Femur (tissue), 1 donor: ENCODE data around the gene SNRNP40.
A peak's percentile ranks its signal among the peaks of the same experiment; 100 is the strongest.
"Not testable (repeated sequence)": the region's sequence is repeated elsewhere in the genome, so short reads cannot be mapped to it uniquely, and the experiment has no call there.

Experiments
- DNase-seq: peaks from one replicate; pipeline ENCODE4 v3.0.0-alpha.2; 2017

Gene SNRNP40

DNA sequence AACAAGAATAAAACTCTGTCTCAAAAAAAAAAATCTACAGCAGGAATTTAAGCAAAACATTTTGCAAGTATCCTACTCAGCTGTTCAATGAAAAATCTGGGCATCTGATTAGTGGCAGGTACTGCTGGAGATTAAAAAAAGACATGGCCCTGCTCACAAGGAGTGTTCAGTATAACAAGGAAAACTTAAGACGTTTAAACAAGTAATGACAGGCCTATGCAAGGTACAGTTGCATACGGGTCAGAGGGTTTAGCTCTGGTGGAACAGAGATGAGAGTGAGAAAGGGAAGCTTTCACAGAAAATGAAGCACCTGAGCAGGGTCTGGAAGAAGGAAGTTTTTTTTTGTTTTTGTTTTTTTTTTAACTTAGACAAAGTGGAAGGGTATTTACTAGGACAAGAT, 23.0 kb downstream of the SNRNP40 start:
- no peak for DNase-seq

DNA sequence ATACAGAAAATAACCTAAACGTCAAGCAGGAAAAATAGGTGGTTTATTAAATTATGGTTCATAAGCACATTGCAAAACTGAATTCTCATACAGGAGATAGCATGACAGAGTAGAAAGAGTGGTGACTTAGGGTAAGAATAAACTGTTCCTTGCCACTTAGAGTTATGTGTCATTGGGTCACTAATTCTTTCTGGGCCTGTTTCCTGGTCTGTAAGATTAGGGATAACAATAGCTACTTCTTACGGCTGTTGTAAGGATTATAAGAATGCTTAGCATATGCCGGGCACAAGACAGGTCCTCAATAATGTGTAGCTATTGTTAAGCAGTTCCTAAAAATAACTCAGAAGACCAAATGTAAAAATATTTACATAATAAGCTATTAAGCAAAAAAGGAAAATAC, 24.2 kb downstream of the SNRNP40 start:
- no peak for DNase-seq

DNA sequence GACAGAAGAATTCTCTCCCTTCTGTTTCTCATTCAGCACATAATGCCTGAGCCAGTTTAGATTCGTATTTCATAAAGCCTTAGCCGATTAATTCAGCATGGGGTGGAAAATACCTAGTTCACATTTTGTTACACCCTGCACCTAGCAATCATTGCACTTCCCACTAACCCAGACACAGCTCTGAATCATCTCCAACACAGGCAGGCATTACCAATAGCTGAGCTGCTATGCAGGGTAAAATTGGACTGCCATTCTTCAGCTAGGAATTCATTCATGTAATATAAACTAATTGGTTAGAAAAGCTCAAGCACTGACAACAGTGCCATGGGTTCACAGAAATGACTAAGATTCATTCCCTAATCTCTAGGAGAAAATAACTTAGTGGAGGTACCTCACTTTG, 30.0 kb downstream of the SNRNP40 start:
- DNase-seq, result no peak

DNA sequence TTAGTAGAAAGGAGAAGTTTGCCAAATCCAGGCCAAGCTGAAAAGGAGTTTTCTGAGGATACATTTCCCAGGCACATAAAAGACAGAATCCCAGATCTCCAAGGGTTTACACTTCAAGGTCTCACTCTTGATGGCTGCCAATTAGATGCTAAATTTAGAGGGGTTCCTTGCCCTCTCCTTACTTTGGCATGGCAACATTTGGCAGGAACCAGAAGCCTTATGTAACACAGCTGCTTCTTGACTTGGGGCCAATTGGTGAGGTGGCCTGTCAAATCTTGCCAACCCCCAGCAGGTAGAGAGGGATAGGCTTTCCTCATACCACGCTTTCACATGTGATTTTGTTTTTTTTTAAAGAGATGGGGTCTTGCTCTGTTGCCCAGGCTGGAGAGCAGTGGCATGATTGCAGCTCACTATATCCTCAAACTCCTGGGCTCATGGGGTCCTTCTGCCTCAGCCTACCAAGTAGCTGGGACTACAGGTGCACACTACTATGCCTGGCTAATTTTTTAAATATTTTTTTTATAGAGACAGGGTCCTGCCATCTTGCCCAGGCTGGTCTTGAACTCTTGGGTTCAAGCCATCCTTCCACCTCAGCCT, 31.7 kb downstream of the SNRNP40 start:
- DNase-seq, result no peak

DNA sequence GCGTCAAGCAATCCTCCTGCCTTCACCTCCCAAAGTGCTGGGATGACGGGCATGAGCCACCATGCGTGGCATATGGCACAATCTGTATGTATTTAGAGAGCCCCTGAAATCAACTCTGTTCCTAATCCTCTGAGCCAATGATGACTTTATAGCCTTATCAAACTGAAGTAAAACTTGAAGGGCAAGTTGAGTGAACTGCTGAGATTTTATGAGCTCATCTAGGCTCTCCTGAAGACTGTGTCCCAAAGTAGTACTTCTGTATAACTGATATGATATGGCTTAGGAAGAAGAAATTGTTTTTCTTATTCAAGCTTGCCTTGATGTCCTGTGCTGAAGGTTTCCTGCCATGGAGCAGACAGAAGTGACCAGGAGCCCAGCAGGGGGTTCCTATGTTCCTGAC, 33.2 kb downstream of the SNRNP40 start:
- no peak for DNase-seq

GRCh38 chr1:31262393-31262792, 34.2 kb downstream of the SNRNP40 start:
- DNase-seq, result not testable (repeated sequence)

DNA sequence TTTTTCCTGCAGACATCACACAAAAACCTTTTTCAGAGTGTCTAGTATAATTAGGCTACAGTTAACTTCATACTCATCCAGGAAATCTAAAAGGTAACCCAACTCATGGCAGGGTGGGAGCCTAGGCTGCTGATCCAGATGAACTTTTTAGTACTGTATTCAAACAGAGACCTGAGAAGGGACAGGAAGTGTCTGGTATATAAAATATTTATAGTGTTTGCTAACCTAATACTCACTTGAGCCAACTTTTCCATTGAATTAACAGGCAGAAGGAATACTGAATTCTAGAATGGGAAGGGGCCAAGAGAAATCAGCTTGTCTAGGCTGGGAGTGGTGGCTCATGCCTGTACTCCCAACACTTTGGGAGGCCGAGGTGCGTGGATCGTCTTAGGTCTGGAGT, 34.7 kb downstream of the SNRNP40 start:
- no peak for DNase-seq

- no peak for DNase-seq
These were observed 36.8 kb downstream of the SNRNP40 start for GRCh38 chr1:31259746-31260145.

DNA sequence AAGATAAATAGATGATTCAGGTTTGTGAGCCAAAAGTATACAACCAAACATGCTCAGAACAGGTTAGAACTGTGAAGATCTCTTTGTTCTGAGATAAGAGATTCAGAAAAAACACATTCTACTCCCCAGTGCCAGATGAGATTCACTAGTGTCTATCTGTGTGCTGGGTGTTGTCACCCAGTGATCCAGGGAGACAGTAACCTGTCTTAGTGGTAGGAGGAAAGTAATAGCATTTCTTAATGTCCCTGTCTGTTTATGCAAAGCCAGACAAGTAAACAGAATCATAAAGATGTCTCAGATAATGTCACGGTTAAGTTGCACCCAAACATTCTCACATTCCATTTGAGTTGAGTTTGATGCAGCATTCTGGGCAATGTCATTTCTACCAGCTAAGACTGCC, 38.0 kb downstream of the SNRNP40 start:
- DNase-seq, result no peak

GRCh38 chr1:31257213-31257612, 39.4 kb downstream of the SNRNP40 start:
- DNase-seq, result no peak

- no peak for DNase-seq
These were observed 46.7 kb downstream of the SNRNP40 start for GRCh38 chr1:31249854-31250253.

- no peak for DNase-seq
These were observed 48.3 kb downstream of the SNRNP40 start for GRCh38 chr1:31248276-31248675.

DNA sequence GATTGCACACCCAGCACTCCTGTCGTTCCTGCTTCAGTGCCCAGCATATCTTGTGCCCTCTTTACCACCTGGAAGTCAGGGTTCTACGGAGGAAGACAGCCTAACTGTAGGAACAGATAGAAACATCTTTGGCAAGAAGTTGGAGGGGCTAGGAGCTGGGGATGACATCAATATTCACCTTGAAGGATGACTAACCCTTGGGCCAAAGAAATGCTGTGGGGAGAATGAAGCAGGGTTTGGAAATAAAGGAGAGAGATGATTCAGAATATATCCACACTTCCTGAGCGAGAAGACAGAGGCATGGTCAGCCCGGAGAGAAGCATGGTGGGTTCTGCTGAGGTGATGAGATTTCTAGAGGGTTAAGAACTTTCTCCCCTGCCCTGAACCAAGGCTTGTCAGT, 52.3 kb downstream of the SNRNP40 start:
- DNase-seq, result no peak

GRCh38 chr1:31243501-31244286, 52.9 kb downstream of the SNRNP40 start:
- no peak for DNase-seq

- no peak for DNase-seq
These were observed 55.3 kb downstream of the SNRNP40 start for GRCh38 chr1:31241321-31241720.

DNA sequence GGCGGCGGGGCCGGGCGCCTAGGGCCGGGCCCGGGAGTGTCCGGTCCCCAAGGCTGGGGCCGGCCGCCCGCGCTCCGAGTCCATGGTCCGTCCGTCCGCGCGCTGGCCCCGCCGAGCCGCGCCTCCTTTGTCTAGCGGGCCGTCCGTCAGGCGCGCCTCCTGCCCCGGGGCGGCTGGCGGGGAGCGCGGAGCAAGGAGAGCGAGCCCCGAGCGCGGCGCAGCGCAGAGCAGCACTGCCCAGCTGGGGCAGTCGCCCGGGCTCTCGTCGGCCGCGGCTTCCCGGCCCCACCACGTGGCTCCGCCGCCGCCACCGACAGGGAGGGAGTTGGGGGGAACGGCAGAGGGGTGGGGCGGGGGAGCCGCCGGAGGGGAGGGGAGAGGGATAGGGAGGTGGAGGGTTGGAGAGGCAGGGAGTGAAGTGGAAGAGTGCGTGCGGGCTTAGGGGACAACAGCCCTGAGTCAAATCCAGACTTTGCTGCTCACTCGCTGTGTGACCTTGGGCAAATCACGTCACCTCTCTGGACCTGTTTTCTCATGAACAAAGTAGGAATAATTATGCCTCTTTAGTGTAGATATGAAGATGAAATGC, 56.8 kb downstream of the SNRNP40 start, which contains the start of gene NKAIN1:
NKAIN1 (minus strand) TSS at position 235 of the 589 bp plus-strand sequence. CDS start 340 bp downstream, outside the sequence.
- DNase-seq, result peak; percentile 32

DNA sequence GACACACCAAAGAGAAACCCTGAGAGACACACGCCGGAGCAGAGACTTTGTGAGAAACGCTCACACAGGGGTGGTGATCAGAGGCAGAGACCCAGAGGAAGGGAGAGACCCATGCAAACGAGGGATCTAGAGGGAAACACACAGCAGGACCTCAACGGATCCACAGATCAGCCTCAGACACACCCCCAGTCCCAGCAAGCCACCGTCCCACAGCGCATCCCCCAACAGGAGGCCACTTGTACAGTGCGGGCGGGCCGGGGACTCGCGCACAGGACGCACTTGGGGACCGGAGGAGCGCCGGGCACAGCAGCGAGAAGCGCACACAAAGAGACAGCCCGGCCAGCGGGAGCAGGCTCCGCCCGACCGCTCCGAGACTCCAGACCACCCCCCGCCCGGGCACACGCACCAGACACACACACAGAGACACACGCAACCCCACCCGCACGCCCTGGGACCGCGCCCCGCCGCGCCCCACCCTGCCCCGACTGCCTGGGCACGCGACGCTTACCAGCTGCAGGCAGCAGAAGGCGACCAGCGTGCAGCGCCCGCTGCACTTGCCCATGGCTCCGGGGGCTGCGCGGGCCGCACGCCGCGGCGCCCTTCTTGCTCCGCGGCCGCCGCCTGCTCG, 57.5 kb downstream of the SNRNP40 start:
- DNase-seq, result peak; percentile 32

- no peak for DNase-seq
These were observed 58.0 kb downstream of the SNRNP40 start for GRCh38 chr1:31238612-31238985.

GRCh38 chr1:31234870-31235269, 61.7 kb downstream of the SNRNP40 start:
- DNase-seq, result no peak

- DNase-seq, result no peak
These were observed 62.4 kb downstream of the SNRNP40 start for GRCh38 chr1:31234123-31234708.

GRCh38 chr1:31232689-31233088, 63.9 kb downstream of the SNRNP40 start:
- no peak for DNase-seq

DNA sequence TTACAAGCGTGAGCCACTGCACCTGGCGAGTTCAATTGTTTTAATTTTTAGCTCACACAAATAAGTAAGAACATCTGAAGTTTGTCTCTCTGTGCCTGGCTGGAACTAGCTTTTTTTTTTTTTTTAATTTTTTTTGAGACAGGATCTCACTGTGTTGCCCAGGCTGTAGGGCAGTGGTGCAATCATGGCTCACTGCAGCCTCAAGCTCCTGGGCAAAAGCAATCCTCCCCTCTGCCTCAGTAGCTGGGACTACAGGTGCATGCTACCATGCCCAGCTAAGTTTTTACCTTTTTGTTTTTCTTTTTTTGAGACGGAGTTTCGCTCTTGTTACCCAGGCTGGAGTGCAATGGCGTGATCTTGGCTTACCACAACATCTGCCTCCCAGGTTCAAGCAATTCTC, 64.8 kb downstream of the SNRNP40 start:
- DNase-seq, result no peak

- DNase-seq, result no peak
These were observed 66.2 kb downstream of the SNRNP40 start for GRCh38 chr1:31230378-31230777.
